Left ventricle myocardium inferior (tissue), 1 donor: ENCODE results near the gene UBE3C. TPM values are rescaled to one million over a fixed set of nuclear protein-coding genes. Genes with fewer than 3 reads are reported as not detected.
"Not testable (repeated sequence)": the region's sequence is repeated elsewhere in the genome, so short reads cannot be mapped to it uniquely, and the experiment has no call there.

Experiments used
- DNase-seq: peaks from one replicate; pipeline ENCODE4 v3.0.0-alpha.2; 2020
- H3K27ac ChIP-seq: fragments of 200-600 bp; replicated peaks from 2 replicates; pipeline ENCODE4 v1.8.0; 2021
- H3K27me3 ChIP-seq: fragments of 200-600 bp; 2 replicates; pipeline ENCODE4 v1.8.0; 2021; ENCODE audit warnings: low read depth
- H3K36me3 ChIP-seq: fragments of 200-600 bp; 2 replicates; pipeline ENCODE4 v1.8.0; 2021
- H3K4me1 ChIP-seq: fragments of 200-600 bp; 2 replicates; pipeline ENCODE4 v1.8.0; 2021
- H3K4me3 ChIP-seq: fragments of 200-600 bp; 2 replicates; pipeline ENCODE4 v1.8.0; 2021; ENCODE audit warnings: mild to moderate bottlenecking, moderate library complexity
- H3K9me3 ChIP-seq: fragments of 200-600 bp; replicated peaks from 2 replicates; pipeline ENCODE4 v1.8.0; 2021
- CTCF ChIP-seq: fragments of 200-600 bp; IDR thresholded peaks from 2 replicates; pipeline ENCODE4 v1.8.0; 2021; ENCODE audit warnings: antibody characterized with exemption, mild to moderate bottlenecking, borderline replicate concordance
- intact Hi-C: fragments of 100-400 bp; cut with micrococcal nuclease; formaldehyde crosslinking; loops from one replicate; pipeline ENCODE4 v1.11.0; 2022
- total RNA-seq: library from RNA; stranded (reverse); fragmentation: NEBNext Ultra II Directional; extraction: Animal tissue kit (Norgen Biotek cat#: 25700); gene quantifications from one replicate; pipeline ENCODE4 v1.2.1, GENCODE V29; 2021
- donor health status: DM: no; HTN: yes; CAD: no; lungs with severe emphysema.

The UBE3C gene
- total RNA-seq, 1 donor from 2014 or later, result 50.2 TPM

DNA sequence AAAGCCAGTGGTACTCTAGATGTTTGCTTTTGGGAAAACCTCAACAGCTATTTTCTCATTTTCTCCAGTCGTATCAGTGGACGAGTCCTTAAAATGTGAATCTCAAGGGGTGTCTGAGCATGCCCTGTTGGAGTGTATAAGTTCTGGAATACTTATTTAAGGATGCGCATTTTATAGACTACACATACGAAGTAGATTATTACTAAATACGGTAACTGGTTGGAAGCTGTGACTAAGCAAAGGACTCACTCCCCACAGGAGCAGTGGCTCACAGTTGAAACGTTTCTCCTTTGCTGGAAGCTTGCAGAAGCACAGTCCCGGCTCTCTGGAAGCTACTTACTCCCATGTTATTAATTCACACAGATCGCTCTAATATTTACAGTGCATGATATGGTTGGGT is 107.3 kb downstream of the UBE3C start:
- Histone ChIP-seq H3K27me3 (no peaks in the 10 kb centered on the region), H3K27ac (no peak overlapping the region), H3K4me3 (no peak overlapping the region), H3K4me1 (no peaks in the 10 kb centered on the region), H3K9me3 (no peaks in the 10 kb centered on the region), H3K36me3 (peaks cover 24% of the 10 kb centered on the region)
- intact Hi-C loops, result no loop called here
- no peak for DNase-seq
- no peak for TF ChIP-seq CTCF

DNA sequence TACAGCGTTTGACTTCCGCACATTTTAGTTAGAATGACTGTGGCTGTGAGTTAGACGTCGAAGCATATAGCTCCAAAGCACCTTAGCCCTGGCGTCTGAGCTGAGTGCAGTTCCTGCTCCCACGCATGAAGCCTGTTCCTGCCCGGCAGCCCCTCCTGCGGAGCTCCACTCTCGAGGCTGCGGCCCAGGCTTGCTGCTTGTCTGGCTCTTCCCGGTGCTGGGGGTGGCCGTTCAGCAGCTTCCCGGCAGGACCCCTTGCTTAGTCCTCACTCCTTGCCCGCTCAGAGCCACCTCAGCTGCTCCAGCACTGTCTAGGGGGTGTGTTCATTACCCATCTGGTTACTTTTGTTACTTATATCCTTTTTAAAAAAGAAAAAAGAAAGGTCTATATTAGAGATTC is 109.9 kb downstream of the UBE3C start:
- Histone ChIP-seq H3K4me1 (no peaks in the 10 kb centered on the region), H3K4me3 (no peak overlapping the region), H3K9me3 (no peaks in the 10 kb centered on the region), H3K27ac (no peak overlapping the region), H3K36me3 (peaks cover 38% of the 10 kb centered on the region), H3K27me3 (no peaks in the 10 kb centered on the region)
- DNase-seq, result no peak
- intact Hi-C loops, result no loop called here
- TF ChIP-seq CTCF, result no peak

DNA sequence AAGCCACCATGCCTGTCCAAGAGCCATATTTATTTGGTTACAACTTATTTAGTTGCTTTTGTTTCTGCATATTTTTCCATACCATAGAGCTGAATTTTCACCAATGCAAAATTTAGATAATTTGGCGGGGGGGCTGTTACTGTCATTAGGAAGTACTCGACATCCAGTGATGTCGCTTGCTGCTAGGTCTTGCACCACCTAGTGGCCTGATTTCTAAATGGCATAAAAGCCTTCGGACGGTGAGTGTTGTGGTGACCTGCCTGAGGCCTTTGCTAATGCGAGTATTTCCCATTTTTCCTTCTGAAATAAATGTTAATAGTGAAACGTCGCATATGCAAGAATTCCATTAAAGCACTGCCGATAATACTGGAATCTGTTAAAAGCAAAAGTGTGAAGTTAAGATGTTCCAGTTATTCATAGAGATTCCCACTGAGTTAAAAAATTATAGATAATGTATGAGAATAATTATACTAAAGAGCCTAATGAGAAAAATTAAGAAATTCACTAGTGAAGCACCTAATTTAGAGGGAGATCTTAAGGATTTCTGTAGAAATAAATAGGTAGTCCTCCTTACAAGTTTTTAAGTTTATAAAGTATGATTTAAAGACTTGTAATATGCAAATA is 112.0 kb downstream of the UBE3C start:
- Histone ChIP-seq H3K27ac (no peak overlapping the region), H3K36me3 (peaks cover 57% of the 10 kb centered on the region), H3K4me3 (no peak overlapping the region), H3K4me1 (no peaks in the 10 kb centered on the region), H3K9me3 (no peaks in the 10 kb centered on the region), H3K27me3 (no peaks in the 10 kb centered on the region)
- intact Hi-C loops, result no loop called here
- peak; percentile 79 for TF ChIP-seq CTCF
- DNase-seq, result no peak

DNA sequence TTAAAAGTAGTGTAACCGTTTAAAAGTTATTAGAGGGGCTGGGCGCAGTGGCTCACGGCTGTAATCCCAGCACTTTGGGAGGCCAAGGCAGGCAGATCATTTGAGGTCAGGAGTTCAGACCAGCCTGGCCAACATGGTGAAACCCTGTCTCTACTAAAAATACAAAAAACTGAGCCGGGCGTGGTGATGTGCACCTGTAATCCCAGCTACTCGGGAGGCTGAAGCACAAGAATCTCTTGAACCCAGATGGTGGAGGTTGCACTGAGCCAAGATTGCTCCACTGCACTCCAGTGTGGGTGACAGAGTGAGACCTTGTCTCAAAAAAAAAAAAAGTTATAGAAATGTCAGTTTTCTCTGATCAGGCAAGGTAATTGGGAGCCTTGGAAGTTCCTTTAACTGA is 113.1 kb downstream of the UBE3C start:
- peaks cover 68% of the 10 kb centered on the region for H3K36me3 ChIP-seq
- DNase-seq, H3K27me3 ChIP-seq, intact Hi-C loops, H3K4me3 ChIP-seq, H3K27ac ChIP-seq, H3K9me3 ChIP-seq, H3K4me1 ChIP-seq: not testable (repeated sequence)

GRCh38 chr7:157253850-157254249 is 115.1 kb downstream of the UBE3C start:
- Histone ChIP-seq H3K4me3 (no peak overlapping the region), H3K9me3 (no peaks in the 10 kb centered on the region), H3K36me3 (peaks cover 76% of the 10 kb centered on the region), H3K27ac (no peak overlapping the region), H3K4me1 (no peaks in the 10 kb centered on the region), H3K27me3 (no peaks in the 10 kb centered on the region)
- peak; percentile 49 for TF ChIP-seq CTCF
- intact Hi-C loops, result no loop called here
- peak; percentile 75 for DNase-seq

GRCh38 chr7:157254781-157255180 is 116.1 kb downstream of the UBE3C start:
- peaks cover 77% of the 10 kb centered on the region for H3K36me3 ChIP-seq
- H3K27me3 ChIP-seq, intact Hi-C loops, H3K4me1 ChIP-seq, H3K9me3 ChIP-seq, DNase-seq, H3K27ac ChIP-seq, H3K4me3 ChIP-seq: not testable (repeated sequence)

DNA sequence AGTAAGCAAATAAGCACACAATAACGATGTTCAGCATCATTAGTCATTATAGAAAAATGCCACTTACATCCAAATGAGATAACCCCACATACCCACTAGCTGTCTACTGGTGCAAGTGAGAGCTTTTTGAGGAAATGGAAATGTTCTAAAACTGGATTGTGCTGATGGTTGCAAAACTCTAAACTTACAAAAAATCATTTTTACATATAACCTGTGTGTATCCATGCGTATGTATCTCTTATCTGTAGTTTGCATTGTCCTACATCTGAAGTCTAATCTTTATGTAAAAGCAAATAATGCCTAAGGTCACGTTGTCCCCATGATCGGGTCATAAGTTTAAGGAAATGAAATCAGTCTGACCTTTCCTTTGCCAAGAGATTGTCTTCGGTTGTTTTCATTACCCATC is 116.5 kb downstream of the UBE3C start:
- no peak for TF ChIP-seq CTCF
- Histone ChIP-seq H3K4me1 (no peaks in the 10 kb centered on the region), H3K9me3 (no peaks in the 10 kb centered on the region), H3K36me3 (peaks cover 80% of the 10 kb centered on the region), H3K27ac (no peak overlapping the region), H3K27me3 (no peaks in the 10 kb centered on the region), H3K4me3 (no peak overlapping the region)
- DNase-seq, result no peak
- intact Hi-C loops, result no loop called here
